Skeletal muscle tissue (tissue), 4 donors: ENCODE results near the gene TTYH2. TPM values are rescaled to one million over a fixed set of nuclear protein-coding genes. Genes with fewer than 3 reads are reported as not detected.
A peak's percentile ranks its signal among the peaks of the same experiment; 100 is the strongest.

ENCODE experiments used
- H3K27ac ChIP-seq: one replicate; pipeline ENCODE4 v1.7.0; 2013; ENCODE audit warnings: mild to moderate bottlenecking, low read depth, low read length, inconsistent platforms
- H3K27me3 ChIP-seq, 3 donors: one replicate each; pipeline ENCODE4 v1.7.0; 2013; ENCODE audit warnings: low read length in 3 of 3; ENCODE audit not compliant: control insufficient read depth in 3 of 3, insufficient read depth in 3 of 3
- H3K36me3 ChIP-seq, 3 donors: one replicate each; pipeline ENCODE4 v1.7.0; 2013; ENCODE audit warnings: low read length in 3 of 3; ENCODE audit not compliant: control insufficient read depth in 3 of 3, insufficient read depth in 3 of 3
- H3K4me1 ChIP-seq, 3 donors: one replicate each; pipeline ENCODE4 v1.7.0; 2013; ENCODE audit warnings: low read length in 3 of 3, mild to moderate bottlenecking in 3 of 3; ENCODE audit not compliant: control insufficient read depth in 3 of 3, insufficient read depth in 3 of 3
- H3K4me3 ChIP-seq, 3 donors: one replicate each; pipeline ENCODE4 v1.7.0; 2013; ENCODE audit warnings: low read length in 3 of 3
- H3K9ac ChIP-seq, 3 donors: one replicate each; pipeline ENCODE4 v1.7.0; 2013; ENCODE audit warnings: low read length in 3 of 3, mild to moderate bottlenecking in 3 of 3, moderate library complexity in 2 of 3, low read depth in 1 of 3
- H3K9me3 ChIP-seq, 3 donors: one replicate each; pipeline ENCODE4 v1.7.0; 2013; ENCODE audit warnings: low read length in 3 of 3; ENCODE audit not compliant: control insufficient read depth in 3 of 3
- total RNA-seq: library from RNA; depleted of rRNA; stranded (reverse); fragments of >200 nt; gene quantifications from one replicate; pipeline ENCODE4 v1.2.3, GENCODE V29; 2014
- donor health status: Osteomylitis.

Gene TTYH2
- total RNA-seq, 1 donor from 2014 or later = 34.4 TPM

GRCh38 chr17:74192950-74193781, 20.2 kb upstream of the TTYH2 start:
- no peaks in the 10 kb centered on the region for H3K36me3 ChIP-seq
- H3K27me3 ChIP-seq = peaks cover 12 to 37% (median 36%) of the 10 kb centered on the region in 3 donors
- peaks cover 0 to 3% (median 3%) of the 10 kb centered on the region in 3 donors for H3K4me1 ChIP-seq
- H3K4me3 ChIP-seq = no peak overlapping the region
- H3K27ac ChIP-seq = no peak overlapping the region
- H3K9me3 ChIP-seq = no peaks in the 10 kb centered on the region
- H3K9ac ChIP-seq = no peak overlapping the region

GRCh38 chr17:74194682-74195081, 18.7 kb upstream of the TTYH2 start:
- no peak overlapping the region for H3K4me3 ChIP-seq
- no peaks in the 10 kb centered on the region for H3K36me3 ChIP-seq
- H3K9ac ChIP-seq = no peak overlapping the region
- no peaks in the 10 kb centered on the region for H3K9me3 ChIP-seq
- no peak overlapping the region for H3K27ac ChIP-seq
- H3K4me1 ChIP-seq = peaks cover 0 to 3% (median 3%) of the 10 kb centered on the region in 3 donors
- peaks cover 13 to 42% (median 34%) of the 10 kb centered on the region in 3 donors for H3K27me3 ChIP-seq

GRCh38 chr17:74196541-74197317, 16.6 kb upstream of the TTYH2 start:
- peaks cover 22 to 63% (median 49%) of the 10 kb centered on the region in 3 donors for H3K27me3 ChIP-seq
- H3K9ac ChIP-seq = no peak overlapping the region
- H3K4me1 ChIP-seq = peaks cover 0 to 5% (median 3%) of the 10 kb centered on the region in 3 donors
- no peaks in the 10 kb centered on the region for H3K36me3 ChIP-seq
- H3K9me3 ChIP-seq = no peaks in the 10 kb centered on the region
- no peak overlapping the region for H3K27ac ChIP-seq
- no peak overlapping the region for H3K4me3 ChIP-seq

- H3K4me3 ChIP-seq = no peak overlapping the region
- H3K4me1 ChIP-seq = peaks cover 0 to 7% (median 3%) of the 10 kb centered on the region in 3 donors
- H3K36me3 ChIP-seq = no peaks in the 10 kb centered on the region
- H3K27me3 ChIP-seq = peaks cover 22 to 68% (median 49%) of the 10 kb centered on the region in 3 donors
- H3K9me3 ChIP-seq = no peaks in the 10 kb centered on the region
- H3K27ac ChIP-seq = no peak overlapping the region
- no peak overlapping the region for H3K9ac ChIP-seq
Measured at GRCh38 chr17:74197801-74198200, 15.6 kb upstream of the TTYH2 start.

GRCh38 chr17:74198694-74199093, 14.7 kb upstream of the TTYH2 start:
- Histone ChIP-seq H3K9me3 (no peaks in the 10 kb centered on the region), H3K4me1 (peaks cover 2 to 12% (median 4%) of the 10 kb centered on the region in 3 donors), H3K9ac (no peak overlapping the region), H3K4me3 (no peak overlapping the region), H3K27ac (no peak overlapping the region), H3K27me3 (peaks cover 22 to 65% (median 49%) of the 10 kb centered on the region in 3 donors), H3K36me3 (no peaks in the 10 kb centered on the region)

- Histone ChIP-seq H3K9ac (peak overlapping the region in 2 of 3 donors; percentile 59 to 72), H3K27me3 (peaks cover 20 to 61% (median 45%) of the 10 kb centered on the region in 3 donors), H3K36me3 (no peaks in the 10 kb centered on the region), H3K4me3 (peak overlapping the region in 1 of 3 donors; percentile 35), H3K4me1 (peaks cover 8 to 15% (median 9%) of the 10 kb centered on the region in 3 donors), H3K9me3 (no peaks in the 10 kb centered on the region), H3K27ac (no peak overlapping the region)
Measured at GRCh38 chr17:74199306-74200092, 13.9 kb upstream of the TTYH2 start.

GRCh38 chr17:74200112-74200511, 13.3 kb upstream of the TTYH2 start:
- Histone ChIP-seq H3K9me3 (no peaks in the 10 kb centered on the region), H3K36me3 (peaks cover 2 to 3% (median 3%) of the 10 kb centered on the region in 3 donors), H3K27me3 (peaks cover 14 to 54% (median 38%) of the 10 kb centered on the region in 3 donors), H3K4me3 (no peak overlapping the region), H3K9ac (no peak overlapping the region), H3K4me1 (peaks cover 15 to 21% (median 15%) of the 10 kb centered on the region in 3 donors), H3K27ac (no peak overlapping the region)

- no peak overlapping the region for H3K27ac ChIP-seq
- no peaks in the 10 kb centered on the region for H3K9me3 ChIP-seq
- peaks cover 20 to 31% (median 20%) of the 10 kb centered on the region in 3 donors for H3K4me1 ChIP-seq
- H3K9ac ChIP-seq = no peak overlapping the region
- H3K36me3 ChIP-seq = peaks cover 5 to 15% (median 13%) of the 10 kb centered on the region in 3 donors
- peaks cover 10 to 47% (median 28%) of the 10 kb centered on the region in 3 donors for H3K27me3 ChIP-seq
- H3K4me3 ChIP-seq = no peak overlapping the region
Measured at GRCh38 chr17:74201250-74201649, 12.1 kb upstream of the TTYH2 start.

GRCh38 chr17:74201948-74202347, 11.4 kb upstream of the TTYH2 start:
- Histone ChIP-seq H3K9ac (no peak overlapping the region), H3K9me3 (no peaks in the 10 kb centered on the region), H3K27ac (no peak overlapping the region), H3K4me3 (no peak overlapping the region), H3K4me1 (peaks cover 20 to 33% (median 22%) of the 10 kb centered on the region in 3 donors), H3K27me3 (peaks cover 10 to 44% (median 22%) of the 10 kb centered on the region in 3 donors), H3K36me3 (peaks cover 8 to 19% (median 16%) of the 10 kb centered on the region in 3 donors)
